Large intestine (tissue), 3 donors: ENCODE results near the gene PSMB11. TPM values are rescaled to one million over a fixed set of nuclear protein-coding genes. Genes with fewer than 3 reads are reported as not detected.

Source experiments
- DNase-seq, 2 donors: peaks; one replicate each; pipeline versions ENCODE4 v3.0.0 to v3.0.0-alpha.2; 2013
- H3K27ac ChIP-seq: one replicate; pipeline ENCODE4 v1.5.1; 2013; ENCODE audit warnings: low read length
- H3K27me3 ChIP-seq: 2 replicates; pipeline ENCODE4 v1.6.1; 2013; ENCODE audit warnings: low read length; ENCODE audit not compliant: control insufficient read depth, insufficient read depth
- H3K36me3 ChIP-seq: 2 replicates; pipeline ENCODE4 v1.6.1; 2013; ENCODE audit warnings: low read length; ENCODE audit not compliant: control insufficient read depth, insufficient read depth
- H3K4me1 ChIP-seq: one replicate; pipeline ENCODE4 v1.6.1; 2013; ENCODE audit warnings: low read length; ENCODE audit not compliant: control insufficient read depth, insufficient read depth
- H3K4me3 ChIP-seq: one replicate; pipeline ENCODE4 v1.5.1; 2013; ENCODE audit warnings: low read length
- H3K9me3 ChIP-seq: one replicate; pipeline ENCODE4 v1.6.1; 2013; ENCODE audit warnings: mild to moderate bottlenecking, low read depth, low read length, moderate library complexity; ENCODE audit not compliant: control insufficient read depth
- WGBS: methylation state at CpG from one replicate; pipeline ENCODE4 v1.1.5; 2013; ENCODE audit warnings: low lambda C conversion rate; ENCODE audit not compliant: insufficient coverage; 5-methylcytosine and 5-hydroxymethylcytosine counted together
- polyA plus RNA-seq: library from polyadenylated mRNA; unstranded; fragments of 120-200 nt; gene quantifications from one replicate; pipeline ENCODE4 v1.2.1, GENCODE V29; 2013

PSMB11 gene
- polyA plus RNA-seq, 1 donor = not detected

- Histone ChIP-seq H3K27ac (no peak overlapping the region), H3K36me3 (peaks cover 18% of the 10 kb centered on the region), H3K4me1 (peaks cover 13% of the 10 kb centered on the region), H3K4me3 (no peak overlapping the region), H3K27me3 (no peaks in the 10 kb centered on the region), H3K9me3 (no peaks in the 10 kb centered on the region)
- DNase-seq = no peak
- WGBS = no CpG with 5 or more reads among the region's 12 CpGs
Observed at GRCh38 chr14:23055147-23055550, 13.1 kb downstream of the PSMB11 start.

- no peaks in the 10 kb centered on the region for H3K9me3 ChIP-seq
- no peak overlapping the region for H3K27ac ChIP-seq
- H3K27me3 ChIP-seq = no peaks in the 10 kb centered on the region
- peaks cover 13% of the 10 kb centered on the region for H3K4me1 ChIP-seq
- no CpG with 5 or more reads among the region's 6 CpGs for WGBS
- peaks cover 23% of the 10 kb centered on the region for H3K36me3 ChIP-seq
- no peak overlapping the region for H3K4me3 ChIP-seq
- no peak for DNase-seq
Observed at GRCh38 chr14:23055621-23056144, 13.7 kb downstream of the PSMB11 start.

- Histone ChIP-seq H3K4me1 (peaks cover 13% of the 10 kb centered on the region), H3K9me3 (no peaks in the 10 kb centered on the region), H3K27ac (no peak overlapping the region), H3K27me3 (no peaks in the 10 kb centered on the region), H3K4me3 (peak overlapping the region; percentile 43), H3K36me3 (peaks cover 29% of the 10 kb centered on the region)
- 0% methylated on average over 1 of the region's 17 CpGs for WGBS
- peak; percentile 54 to 69 for DNase-seq
Observed at GRCh38 chr14:23056145-23056955, 14.3 kb downstream of the PSMB11 start.

- H3K4me1 ChIP-seq = peaks cover 13% of the 10 kb centered on the region
- H3K9me3 ChIP-seq = no peaks in the 10 kb centered on the region
- no peaks in the 10 kb centered on the region for H3K27me3 ChIP-seq
- H3K4me3 ChIP-seq = peak within 1 kb of the TSS; percentile 69
- H3K36me3 ChIP-seq = peaks cover 33% of the 10 kb centered on the region
- peak within 1 kb of the TSS; percentile 48 for H3K27ac ChIP-seq
- WGBS = 0% methylated on average over 3 of the region's 73 CpGs
- peak; percentile 55 to 77 for DNase-seq
Observed at GRCh38 chr14:23056956-23057756, 15.1 kb downstream of the PSMB11 start, which contains the start of gene CDH24. CDH24 (minus strand) TSS chr14:23057520; CDS start chr14:23055733, 1,787 bp downstream.

GRCh38 chr14:23057757-23058653 lies 16.0 kb downstream of the PSMB11 start:
- H3K27ac ChIP-seq = peak overlapping the region; percentile 48
- no CpG with 5 or more reads among the region's 51 CpGs for WGBS
- H3K9me3 ChIP-seq = no peaks in the 10 kb centered on the region

GRCh38 chr14:23058654-23059504 lies 16.9 kb downstream of the PSMB11 start:
- 92% methylated on average over 7 of the region's 32 CpGs for WGBS
- H3K4me3 ChIP-seq = no peak overlapping the region
- peaks cover 13% of the 10 kb centered on the region for H3K4me1 ChIP-seq
- H3K9me3 ChIP-seq = no peaks in the 10 kb centered on the region
- H3K36me3 ChIP-seq = peaks cover 48% of the 10 kb centered on the region
- no peak overlapping the region for H3K27ac ChIP-seq
- H3K27me3 ChIP-seq = no peaks in the 10 kb centered on the region
- DNase-seq = no peak

More at GRCh38 chr14:23057757-23058653, 16.0 kb downstream of the PSMB11 start:
- Histone ChIP-seq H3K27me3 (no peaks in the 10 kb centered on the region), H3K36me3 (peaks cover 42% of the 10 kb centered on the region), H3K4me1 (peaks cover 13% of the 10 kb centered on the region), H3K4me3 (peak overlapping the region; percentile 69)
- peak; percentile 84 to 87 for DNase-seq

GRCh38 chr14:23060536-23061260 lies 18.7 kb downstream of the PSMB11 start:
- Histone ChIP-seq H3K4me1 (peaks cover 13% of the 10 kb centered on the region), H3K27me3 (no peaks in the 10 kb centered on the region), H3K9me3 (no peaks in the 10 kb centered on the region), H3K4me3 (no peak overlapping the region), H3K27ac (no peak overlapping the region), H3K36me3 (peaks cover 66% of the 10 kb centered on the region)
- WGBS = no CpG with 5 or more reads among the region's 17 CpGs
- no peak for DNase-seq

- Histone ChIP-seq H3K27me3 (no peaks in the 10 kb centered on the region), H3K27ac (no peak overlapping the region), H3K9me3 (no peaks in the 10 kb centered on the region), H3K4me3 (no peak overlapping the region), H3K4me1 (peaks cover 2% of the 10 kb centered on the region), H3K36me3 (peaks cover 78% of the 10 kb centered on the region)
- no peak for DNase-seq
- WGBS = no CpG with 5 or more reads among the region's 4 CpGs
Observed at GRCh38 chr14:23062002-23062401, 20.0 kb downstream of the PSMB11 start.

GRCh38 chr14:23063601-23064000 lies 21.6 kb downstream of the PSMB11 start:
- Histone ChIP-seq H3K4me3 (no peak overlapping the region), H3K27me3 (no peaks in the 10 kb centered on the region), H3K9me3 (no peaks in the 10 kb centered on the region), H3K4me1 (no peaks in the 10 kb centered on the region), H3K36me3 (peaks cover 92% of the 10 kb centered on the region), H3K27ac (no peak overlapping the region)
- DNase-seq = no peak
- WGBS = 100% methylated on average over 3 of the region's 5 CpGs
